ENCODE measurements around the gene STRA8.
A peak's percentile ranks its signal among the peaks of the same experiment; 100 is the strongest.

Gene STRA8

GRCh38 chr7:135233570-135233969, at the start of gene STRA8:
Gene STRA8 (plus strand): TSS chr7:135233838. CDS start chr7:135240525, 6,687 bp downstream.
- no peak for DNase-seq

- DNase-seq = peak; percentile 25
These were observed 49.3 kb upstream of the STRA8 start for GRCh38 chr7:135184254-135184841.

GRCh38 chr7:135185471-135186260, 48.0 kb upstream of the STRA8 start:
- no peak for DNase-seq

GRCh38 chr7:135186261-135186540, 47.4 kb upstream of the STRA8 start:
- DNase-seq = no peak

- no peak for DNase-seq
These were observed 46.8 kb upstream of the STRA8 start for GRCh38 chr7:135186841-135187253.

- no peak for DNase-seq
These were observed 45.2 kb upstream of the STRA8 start for GRCh38 chr7:135188298-135188984.

- no peak for DNase-seq
These were observed 44.4 kb upstream of the STRA8 start for GRCh38 chr7:135189221-135189662.

- no peak for DNase-seq
These were observed 43.7 kb upstream of the STRA8 start for GRCh38 chr7:135189961-135190360.

GRCh38 chr7:135190703-135191102, 42.9 kb upstream of the STRA8 start:
- DNase-seq = no peak

GRCh38 chr7:135192914-135193536, 40.6 kb upstream of the STRA8 start:
- no peak for DNase-seq

GRCh38 chr7:135193615-135194081, 40.0 kb upstream of the STRA8 start:
- DNase-seq = no peak

GRCh38 chr7:135194494-135195095, 39.0 kb upstream of the STRA8 start:
- no peak for DNase-seq

- no peak for DNase-seq
These were observed 38.5 kb upstream of the STRA8 start for GRCh38 chr7:135195156-135195555.

- DNase-seq = no peak
These were observed 37.5 kb upstream of the STRA8 start for GRCh38 chr7:135195968-135196629.

- DNase-seq = no peak
These were observed 36.3 kb upstream of the STRA8 start for GRCh38 chr7:135197343-135197742.

- no peak for DNase-seq
These were observed 35.6 kb upstream of the STRA8 start for GRCh38 chr7:135197906-135198655.

GRCh38 chr7:135199439-135199838, 34.2 kb upstream of the STRA8 start:
- no peak for DNase-seq

GRCh38 chr7:135200821-135201331, 32.8 kb upstream of the STRA8 start:
- DNase-seq = no peak

GRCh38 chr7:135201350-135201749, 32.3 kb upstream of the STRA8 start:
- DNase-seq = no peak

GRCh38 chr7:135204341-135204749, 29.3 kb upstream of the STRA8 start:
- no peak for DNase-seq

GRCh38 chr7:135204876-135205275, 28.8 kb upstream of the STRA8 start:
- no peak for DNase-seq

- DNase-seq = no peak
These were observed 27.8 kb upstream of the STRA8 start for GRCh38 chr7:135205850-135206249.

Measured in hematopoietic multipotent progenitor cell treated with erythropoietin and hydrocortisone succinate and interleukin-3 and kit ligand, for 6 days (in vitro differentiated cells).